Lower leg skin (tissue), 3 donors: ENCODE measurements around the gene BSPRY.
"Not testable (repeated sequence)": the region's sequence is repeated elsewhere in the genome, so short reads cannot be mapped to it uniquely, and the experiment has no call there.

ENCODE experiments used
- CTCF ChIP-seq, 3 donors: fragments of 450-650 bp; IDR thresholded peaks; one replicate each; pipeline ENCODE4 v1.5.1; 2016; ENCODE audit warnings: antibody characterized with exemption in 3 of 3, mild to moderate bottlenecking in 3 of 3, moderate library complexity in 2 of 3
- POLR2A ChIP-seq, 2 donors: fragments of 450-650 bp; IDR thresholded peaks; one replicate each; pipeline ENCODE4 v1.6.1; 2016 to 2017; ENCODE audit warnings: antibody characterized with exemption in 2 of 2, mild to moderate bottlenecking in 1 of 2, moderate library complexity in 1 of 2

DNA sequence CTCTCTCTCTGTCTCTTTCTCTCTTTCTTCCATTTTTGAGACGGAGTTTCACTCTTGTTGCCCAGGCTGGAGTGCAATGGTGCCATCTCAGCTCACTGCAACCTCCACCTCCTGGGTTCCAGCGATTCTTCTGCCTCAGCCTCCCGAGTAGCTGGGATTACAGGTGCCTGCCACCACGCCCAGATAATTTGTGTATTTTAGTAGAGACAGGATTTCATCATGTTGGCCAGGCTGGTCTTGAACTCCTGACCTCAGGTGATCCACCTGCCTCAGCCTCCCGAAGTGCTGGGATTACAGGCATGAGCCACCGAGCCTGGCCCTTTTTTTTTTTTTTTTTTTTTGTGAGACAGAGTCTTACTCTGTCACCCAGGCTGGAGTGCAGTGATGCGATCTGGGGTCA lies 32.1 kb downstream of the BSPRY start:
- not testable (repeated sequence) for TF ChIP-seq POLR2A, CTCF (IDR thresholded peaks at IDR 0.05)
